Progenitor cell of endocrine pancreas (in vitro differentiated cells): ENCODE measurements around the gene SENP6. TPM values are rescaled to one million over a fixed set of nuclear protein-coding genes. Genes with fewer than 3 reads are reported as not detected.
"Not testable (repeated sequence)": the region's sequence is repeated elsewhere in the genome, so short reads cannot be mapped to it uniquely, and the experiment has no call there.

Source experiments
- DNase-seq: peaks from one replicate; pipeline ENCODE4 v3.0.0; 2021; ENCODE audit warnings: low spot score; ENCODE audit not compliant: unreplicated experiment
- H3K27ac Mint-ChIP-seq: 2 replicates; pipeline ENCODE4 v1.8.0; 2021; ENCODE audit warnings: mild to moderate bottlenecking, moderate library complexity, mixed read lengths
- H3K27me3 Mint-ChIP-seq: 2 replicates; pipeline ENCODE4 v1.8.0; 2021; ENCODE audit warnings: mixed read lengths
- H3K36me3 Mint-ChIP-seq: 2 replicates; pipeline ENCODE4 v1.8.0; 2022; ENCODE audit warnings: mixed read lengths; ENCODE audit not compliant: insufficient read depth
- H3K4me1 Mint-ChIP-seq: 2 replicates; pipeline ENCODE4 v1.8.0; 2021; ENCODE audit warnings: low read depth, mixed read lengths
- H3K4me3 Mint-ChIP-seq: 2 replicates; pipeline ENCODE4 v1.8.0; 2021; ENCODE audit warnings: low read depth, mild to moderate bottlenecking, moderate library complexity, mixed read lengths
- H3K9me3 Mint-ChIP-seq: 2 replicates; pipeline ENCODE4 v1.8.0; 2021; ENCODE audit warnings: low read depth, mixed read lengths
- CTCF ChIP-seq: fragments of 200-600 bp; sonication (generic); IDR thresholded peaks from one replicate; pipeline ENCODE4 v1.5.0; 2021; ENCODE audit warnings: antibody characterized with exemption, mild to moderate bottlenecking; ENCODE audit not compliant: unreplicated experiment
- total RNA-seq: library from RNA; stranded (reverse); gene quantifications from 2 replicates; pipeline ENCODE4 v1.2.1, GENCODE V29; 2021

The SENP6 gene
- total RNA-seq, 1 donor from 2014 or later = 140 TPM

- Mint-ChIP-seq H3K27ac (no peak overlapping the region), H3K36me3 (no peaks in the 10 kb centered on the region), H3K4me1 (peaks cover 1% of the 10 kb centered on the region), H3K9me3 (peaks cover 15% of the 10 kb centered on the region), H3K4me3 (no peak overlapping the region), H3K27me3 (no peaks in the 10 kb centered on the region)
- no peak for TF ChIP-seq CTCF
- no peak for DNase-seq
Measured at GRCh38 chr6:75581231-75581630, 20.4 kb upstream of the SENP6 start.

DNA sequence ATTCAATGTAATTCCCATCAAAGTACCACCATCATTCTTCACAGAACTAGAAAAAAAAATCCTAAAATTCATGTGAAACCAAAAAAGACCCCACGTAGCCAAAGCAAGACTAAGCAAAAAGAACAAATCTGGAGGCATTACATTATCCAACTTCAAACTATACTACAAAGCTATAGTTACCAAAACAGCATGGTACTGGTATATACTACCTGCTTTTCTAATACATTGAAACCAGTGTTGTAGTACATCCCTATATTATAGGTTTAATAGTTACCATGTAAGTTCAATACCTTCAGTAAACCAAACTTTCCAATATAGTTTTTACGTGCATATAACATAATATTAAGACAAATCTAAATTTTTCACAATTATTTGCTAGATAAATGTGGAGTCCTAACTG lies 17.1 kb upstream of the SENP6 start:
- H3K27me3 Mint-ChIP-seq, H3K4me3 Mint-ChIP-seq, DNase-seq, H3K36me3 Mint-ChIP-seq, H3K27ac Mint-ChIP-seq, H3K4me1 Mint-ChIP-seq: not testable (repeated sequence)
- peaks cover 15% of the 10 kb centered on the region for H3K9me3 Mint-ChIP-seq

DNA sequence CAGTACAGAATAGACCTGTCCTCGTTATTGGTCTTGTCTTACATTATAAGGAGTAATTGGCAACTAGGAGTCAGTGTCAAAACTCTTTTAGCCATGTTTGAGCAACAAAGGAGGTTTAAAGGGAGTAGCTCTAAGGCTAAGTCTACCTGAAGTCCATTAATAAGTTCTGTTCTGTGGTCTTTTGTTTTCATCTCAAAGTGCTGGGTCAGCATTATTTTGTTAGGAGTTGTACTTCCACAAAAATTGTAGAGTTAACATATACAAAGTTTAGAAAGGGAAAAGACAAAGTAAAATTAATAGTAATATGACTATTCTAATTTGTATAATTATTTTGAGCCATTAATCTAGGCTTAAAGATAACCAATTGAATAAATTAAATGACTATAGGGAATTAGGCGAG lies 12.7 kb upstream of the SENP6 start:
- no peak for DNase-seq
- H3K27me3 Mint-ChIP-seq = no peaks in the 10 kb centered on the region
- H3K36me3 Mint-ChIP-seq = no peaks in the 10 kb centered on the region
- H3K27ac Mint-ChIP-seq = no peak overlapping the region
- H3K4me1 Mint-ChIP-seq = no peaks in the 10 kb centered on the region
- no peak overlapping the region for H3K4me3 Mint-ChIP-seq
- TF ChIP-seq CTCF = no peak
- H3K9me3 Mint-ChIP-seq = peaks cover 5% of the 10 kb centered on the region

GRCh38 chr6:75590370-75590769 lies 11.3 kb upstream of the SENP6 start:
- no peak for TF ChIP-seq CTCF
- H3K27me3 Mint-ChIP-seq = no peaks in the 10 kb centered on the region

GRCh38 chr6:75596380-75596779 lies 5.3 kb upstream of the SENP6 start:
- DNase-seq, H3K4me1 Mint-ChIP-seq, H3K9me3 Mint-ChIP-seq, H3K4me3 Mint-ChIP-seq, H3K27ac Mint-ChIP-seq, H3K27me3 Mint-ChIP-seq, H3K36me3 Mint-ChIP-seq: not testable (repeated sequence)

More at GRCh38 chr6:75590370-75590769, 11.3 kb upstream of the SENP6 start:
- no peaks in the 10 kb centered on the region for H3K4me1 Mint-ChIP-seq
- H3K9me3 Mint-ChIP-seq = no peaks in the 10 kb centered on the region
- no peaks in the 10 kb centered on the region for H3K36me3 Mint-ChIP-seq
- H3K27ac Mint-ChIP-seq = no peak overlapping the region
- no peak for DNase-seq
- no peak overlapping the region for H3K4me3 Mint-ChIP-seq

DNA sequence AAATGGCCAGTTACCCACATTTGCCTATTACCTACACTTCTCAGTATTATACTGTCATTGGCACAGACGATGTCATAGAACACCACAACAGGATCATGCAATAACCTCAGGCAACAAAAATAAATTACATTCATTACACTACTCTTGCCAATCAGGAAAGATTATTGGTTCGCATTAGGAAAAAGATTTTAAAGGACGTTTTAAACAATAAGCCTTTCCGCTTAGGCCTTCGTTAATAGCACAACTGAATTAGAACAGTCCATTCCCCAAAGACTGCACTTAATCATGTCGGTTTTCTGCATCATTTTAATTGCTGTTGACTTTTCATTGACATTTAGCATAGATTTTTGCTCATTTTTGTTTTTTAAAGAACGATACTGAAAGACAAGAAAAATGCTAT lies 912 bp upstream of the SENP6 start:
- no peak for TF ChIP-seq CTCF
- Mint-ChIP-seq H3K9me3 (no peaks in the 10 kb centered on the region), H3K36me3 (peaks cover 6% of the 10 kb centered on the region), H3K4me3 (peak overlapping the region; percentile 66), H3K4me1 (peaks cover 26% of the 10 kb centered on the region), H3K27me3 (no peaks in the 10 kb centered on the region), H3K27ac (peak overlapping the region; percentile 96)
- DNase-seq = no peak
